Natural killer cell treated with Interleukin-12 subunit alpha and Interleukin-12 subunit beta and Interleukin-15 and Interleukin-18, amount 100 ng/mL, for 72 hours (primary cell): ENCODE results near the gene CDK1. TPM values are rescaled to one million over a fixed set of nuclear protein-coding genes. Genes with fewer than 3 reads are reported as not detected.

Source experiments
- ATAC-seq, 2 donors: fragments of 150-1000 bp; cut with Tn5 transposase in 1 of 2; sonication (Bioruptor Pico), chemical (Tn5 transposase) in 1 of 2; 2 replicates each; pipeline ENCODE4 v1.10.0; 2021
- DNase-seq: peaks from one replicate; pipeline ENCODE4 v3.0.0; 2022; ENCODE audit warnings: low spot score
- H3K27ac Mint-ChIP-seq, 2 donors: 1 replicate in 1 of 2; 2 replicates in 1 of 2; pipeline ENCODE4 v1.8.0; 2022; ENCODE audit warnings: mixed read lengths in 2 of 2, mild to moderate bottlenecking in 1 of 2, moderate library complexity in 1 of 2
- H3K27me3 Mint-ChIP-seq, 2 donors: 1 replicate in 1 of 2; 2 replicates in 1 of 2; pipeline ENCODE4 v1.8.0; 2022; ENCODE audit warnings: mixed read lengths in 2 of 2
- H3K36me3 Mint-ChIP-seq: one replicate; pipeline ENCODE4 v1.8.0; 2022; ENCODE audit warnings: mixed read lengths
- H3K4me1 Mint-ChIP-seq, 2 donors: 1 replicate in 1 of 2; 2 replicates in 1 of 2; pipeline ENCODE4 v1.8.0; 2022; ENCODE audit warnings: low read depth in 2 of 2, mixed read lengths in 2 of 2, mild to moderate bottlenecking in 1 of 2
- H3K4me3 Mint-ChIP-seq: one replicate; pipeline ENCODE4 v1.8.0; 2022; ENCODE audit warnings: mixed read lengths
- H3K9me3 Mint-ChIP-seq: 2 replicates; pipeline ENCODE4 v1.8.0; 2022; ENCODE audit warnings: mixed read lengths
- total RNA-seq, 2 donors: library from RNA; stranded (reverse); gene quantifications; one replicate each; pipeline ENCODE4 v1.2.3, GENCODE V29; 2022

CDK1 gene
- total RNA-seq, result 10 to 100 TPM; 52.9 to 61.1 TPM

- H3K4me3 Mint-ChIP-seq, result peak within 1 kb of the TSS; percentile 96
- peaks cover 8 to 25% of the 10 kb centered on the region in 2 donors for H3K4me1 Mint-ChIP-seq
- no peaks in the 10 kb centered on the region for H3K9me3 Mint-ChIP-seq
- H3K36me3 Mint-ChIP-seq, result peaks cover 12% of the 10 kb centered on the region
- ATAC-seq (peak; percentile 99), DNase-seq (peak; percentile 97)
- peaks cover 4 to 7% of the 10 kb centered on the region in 2 donors for H3K27me3 Mint-ChIP-seq
- H3K27ac Mint-ChIP-seq, result peak within 1 kb of the TSS; percentile 86 to 89
Observed at GRCh38 chr10:60778214-60778970, at the start of gene CDK1. TSS of gene CDK1 (plus strand) at chr10:60778478. CDS start at chr10:60780166, 1,688 bp downstream.

DNA sequence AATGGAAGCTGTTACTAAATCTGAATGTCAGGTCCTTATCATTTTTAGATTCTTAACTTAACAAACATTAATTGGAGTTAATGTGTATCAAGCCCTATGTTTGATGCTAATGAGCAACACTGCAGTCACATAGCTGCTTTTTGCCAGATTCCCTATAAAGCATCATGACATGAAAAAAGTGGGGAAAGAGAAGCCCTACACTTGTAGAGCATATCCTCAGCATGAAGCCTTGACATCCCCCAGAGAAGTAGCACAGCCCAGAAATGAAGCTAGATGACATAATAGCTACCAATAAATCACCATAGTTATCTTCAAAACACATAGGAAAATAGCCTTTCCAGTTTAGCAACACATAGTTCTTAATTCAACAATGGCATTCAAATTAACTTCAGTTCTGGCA lies 49.2 kb upstream of the CDK1 start:
- DNase-seq (no peak), ATAC-seq (no peak)
- no peaks in the 10 kb centered on the region for H3K9me3 Mint-ChIP-seq
- H3K4me1 Mint-ChIP-seq, result peaks cover 18 to 28% of the 10 kb centered on the region in 2 donors
- H3K27ac Mint-ChIP-seq, result peak overlapping the region; percentile 28 to 72
- no peak overlapping the region for H3K4me3 Mint-ChIP-seq
- no peaks in the 10 kb centered on the region for H3K36me3 Mint-ChIP-seq
- H3K27me3 Mint-ChIP-seq, result peaks cover 0 to 16% of the 10 kb centered on the region in 2 donors

GRCh38 chr10:60731134-60731885 lies 47.0 kb upstream of the CDK1 start:
- Mint-ChIP-seq H3K27ac (peak overlapping the region; percentile 40 to 65), H3K27me3 (peaks cover 0 to 9% of the 10 kb centered on the region in 2 donors), H3K9me3 (no peaks in the 10 kb centered on the region), H3K36me3 (no peaks in the 10 kb centered on the region), H3K4me3 (peak overlapping the region; percentile 89), H3K4me1 (peaks cover 18 to 28% of the 10 kb centered on the region in 2 donors)
- DNase-seq (no peak), ATAC-seq (peak in 1 of 2 donors; percentile 46)

- no peak for ATAC-seq
- peaks cover 0 to 9% of the 10 kb centered on the region in 2 donors for H3K27me3 Mint-ChIP-seq
- H3K4me1 Mint-ChIP-seq, result peaks cover 18 to 28% of the 10 kb centered on the region in 2 donors
- H3K27ac Mint-ChIP-seq, result peak overlapping the region; percentile 40 to 65
- no peak for DNase-seq
- H3K36me3 Mint-ChIP-seq, result no peaks in the 10 kb centered on the region
- H3K4me3 Mint-ChIP-seq, result peak overlapping the region; percentile 89
- H3K9me3 Mint-ChIP-seq, result no peaks in the 10 kb centered on the region
Observed at GRCh38 chr10:60732198-60732806, 46.0 kb upstream of the CDK1 start.

DNA sequence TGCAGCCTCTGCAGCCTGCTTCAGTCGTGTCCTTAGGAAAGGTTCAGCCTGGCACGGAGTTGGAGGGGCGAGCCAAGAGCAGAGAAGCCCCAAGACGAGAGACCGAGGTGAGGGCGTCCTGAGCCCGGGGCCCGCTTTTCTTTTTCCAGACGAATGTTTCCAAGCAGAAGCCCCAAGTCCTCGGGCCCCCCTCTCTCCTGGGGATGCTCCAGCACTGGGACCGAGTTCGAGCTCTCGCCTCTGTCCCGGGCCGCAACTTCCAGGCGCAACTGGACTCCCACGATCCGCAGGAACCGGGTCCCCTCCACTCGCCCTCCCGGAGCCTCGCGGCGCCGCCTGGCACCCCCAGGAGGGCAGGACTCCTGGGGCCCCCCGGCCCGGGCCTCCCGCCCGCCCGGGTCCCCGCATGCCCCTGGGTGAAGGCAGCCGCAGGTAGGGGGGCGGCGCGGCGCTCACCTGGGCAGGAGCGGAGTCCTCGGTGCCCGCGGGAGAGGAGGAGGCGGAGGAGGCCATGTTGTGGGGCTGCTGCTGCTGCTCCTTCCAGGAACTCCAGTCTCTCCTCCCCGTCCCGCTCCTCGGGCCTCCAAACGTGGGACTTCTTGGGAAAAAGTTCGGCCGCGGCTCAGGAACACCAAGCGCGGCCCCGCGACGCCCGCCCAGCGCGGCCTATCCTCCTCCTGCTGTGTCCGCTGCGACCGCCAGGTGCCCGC lies 45.3 kb upstream of the CDK1 start:
- DNase-seq (no peak), ATAC-seq (peak; percentile 47 to 77)
- Mint-ChIP-seq H3K27me3 (peaks cover 0 to 9% of the 10 kb centered on the region in 2 donors), H3K4me3 (peak overlapping the region; percentile 89), H3K9me3 (no peaks in the 10 kb centered on the region), H3K36me3 (no peaks in the 10 kb centered on the region), H3K27ac (peak overlapping the region; percentile 40 to 65), H3K4me1 (peaks cover 17 to 23% of the 10 kb centered on the region in 2 donors)

DNA sequence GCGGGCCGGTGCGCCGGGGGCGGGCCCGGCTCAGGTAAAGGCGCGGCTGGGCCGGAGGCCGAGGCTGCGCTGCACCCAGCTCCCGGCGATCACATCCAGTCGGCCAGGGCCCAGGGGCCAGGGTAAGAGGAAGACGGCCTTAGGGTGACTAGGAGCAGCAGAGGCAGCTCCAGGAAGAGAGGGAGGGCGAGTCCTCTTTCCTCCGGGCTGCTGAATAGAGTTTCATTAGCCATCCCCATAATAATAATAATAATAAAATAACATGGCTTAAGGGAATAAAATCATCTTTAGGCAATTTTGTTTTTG lies 44.8 kb upstream of the CDK1 start:
- peaks cover 15 to 21% of the 10 kb centered on the region in 2 donors for H3K4me1 Mint-ChIP-seq
- H3K27me3 Mint-ChIP-seq, result peaks cover 0 to 9% of the 10 kb centered on the region in 2 donors
- no peaks in the 10 kb centered on the region for H3K9me3 Mint-ChIP-seq
- ATAC-seq, result peak in 1 of 2 donors; percentile 71
- H3K36me3 Mint-ChIP-seq, result no peaks in the 10 kb centered on the region
- DNase-seq, result no peak
- peak overlapping the region; percentile 11 for H3K4me3 Mint-ChIP-seq
- no peak overlapping the region for H3K27ac Mint-ChIP-seq

DNA sequence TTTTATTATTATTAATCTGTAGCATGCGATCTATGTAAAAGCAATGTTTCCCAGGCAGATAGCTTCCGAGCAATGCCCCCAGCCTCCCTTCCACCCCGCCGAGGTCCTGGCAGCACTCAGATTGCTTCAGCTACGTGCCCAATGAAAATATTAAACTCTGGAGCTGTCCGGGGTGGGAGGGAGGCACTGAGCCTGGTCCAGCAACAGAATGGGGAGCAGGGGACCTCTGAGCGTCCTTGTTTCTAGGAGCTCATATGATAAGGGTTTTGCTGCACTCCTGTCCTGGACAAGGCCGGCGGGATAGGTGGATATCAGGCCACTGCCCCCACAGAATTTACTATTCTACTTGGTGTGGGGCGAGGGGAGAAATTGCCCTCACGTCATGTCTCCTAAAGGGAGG lies 44.5 kb upstream of the CDK1 start:
- DNase-seq, result no peak
- ATAC-seq, result no peak
- no peaks in the 10 kb centered on the region for H3K9me3 Mint-ChIP-seq
- H3K36me3 Mint-ChIP-seq, result no peaks in the 10 kb centered on the region
- H3K27ac Mint-ChIP-seq, result no peak overlapping the region
- peaks cover 15 to 20% of the 10 kb centered on the region in 2 donors for H3K4me1 Mint-ChIP-seq
- H3K27me3 Mint-ChIP-seq, result peaks cover 0 to 9% of the 10 kb centered on the region in 2 donors
- no peak overlapping the region for H3K4me3 Mint-ChIP-seq

DNA sequence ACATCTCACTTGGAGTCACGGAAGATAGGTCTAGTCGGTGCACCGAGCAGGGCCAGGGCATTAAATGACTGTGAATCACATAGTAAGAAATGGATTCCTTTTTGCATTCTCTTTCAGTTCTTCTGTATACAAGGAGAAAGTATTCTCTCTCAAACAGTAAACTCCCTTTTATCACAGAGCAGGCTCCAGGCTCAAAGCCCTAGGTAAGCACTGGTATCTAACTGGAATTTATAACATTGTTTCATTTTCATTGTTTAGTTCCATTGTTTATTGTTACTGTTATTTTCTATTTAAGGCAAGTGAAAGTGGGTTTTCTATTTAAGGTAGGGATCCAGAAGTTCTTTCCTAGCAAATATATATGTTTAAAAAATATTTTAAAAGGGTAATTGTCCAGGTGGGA lies 44.1 kb upstream of the CDK1 start:
- DNase-seq, result no peak
- Mint-ChIP-seq H3K36me3 (no peaks in the 10 kb centered on the region), H3K4me3 (no peak overlapping the region), H3K9me3 (no peaks in the 10 kb centered on the region), H3K27ac (no peak overlapping the region), H3K4me1 (peaks cover 15 to 16% of the 10 kb centered on the region in 2 donors), H3K27me3 (peaks cover 0 to 9% of the 10 kb centered on the region in 2 donors)
- no peak for ATAC-seq

- H3K4me3 Mint-ChIP-seq, result no peak overlapping the region
- H3K27me3 Mint-ChIP-seq, result peaks cover 0 to 11% of the 10 kb centered on the region in 2 donors
- DNase-seq (no peak), ATAC-seq (no peak)
- H3K27ac Mint-ChIP-seq, result no peak overlapping the region
- H3K9me3 Mint-ChIP-seq, result no peaks in the 10 kb centered on the region
- peaks cover 15 to 16% of the 10 kb centered on the region in 2 donors for H3K4me1 Mint-ChIP-seq
- no peaks in the 10 kb centered on the region for H3K36me3 Mint-ChIP-seq
Observed at GRCh38 chr10:60735244-60735643, 43.0 kb upstream of the CDK1 start.

- Mint-ChIP-seq H3K9me3 (no peaks in the 10 kb centered on the region), H3K27me3 (peaks cover 8 to 10% of the 10 kb centered on the region in 2 donors), H3K4me1 (peaks cover 4% of the 10 kb centered on the region in 2 donors), H3K36me3 (no peaks in the 10 kb centered on the region), H3K27ac (no peak overlapping the region), H3K4me3 (no peak overlapping the region)
- no peak for ATAC-seq
- no peak for DNase-seq
Observed at GRCh38 chr10:60737242-60737641, 41.0 kb upstream of the CDK1 start.

DNA sequence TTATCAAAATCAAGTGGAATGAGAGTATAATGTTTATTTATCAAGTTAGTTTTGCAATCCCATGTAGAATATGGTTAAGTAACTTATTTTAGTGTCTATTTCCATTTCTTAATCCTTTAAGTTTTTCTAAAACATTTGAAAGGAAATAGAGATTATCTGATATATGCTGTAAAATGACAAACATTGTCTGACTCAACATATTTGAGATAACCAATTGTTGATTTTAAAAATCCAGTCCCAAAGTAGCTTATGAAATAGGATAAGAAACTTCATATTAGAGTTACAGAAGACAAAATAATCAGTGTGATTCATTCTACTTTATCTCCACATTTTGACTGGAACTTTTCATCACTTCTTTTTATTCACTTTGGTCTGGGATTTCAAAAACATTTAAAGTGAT lies 38.7 kb upstream of the CDK1 start:
- H3K27me3 Mint-ChIP-seq, result peaks cover 13 to 18% of the 10 kb centered on the region in 2 donors
- no peak overlapping the region for H3K4me3 Mint-ChIP-seq
- no peak overlapping the region for H3K27ac Mint-ChIP-seq
- H3K4me1 Mint-ChIP-seq, result no peaks in the 10 kb centered on the region
- DNase-seq, result no peak
- no peaks in the 10 kb centered on the region for H3K36me3 Mint-ChIP-seq
- no peak for ATAC-seq
- H3K9me3 Mint-ChIP-seq, result no peaks in the 10 kb centered on the region

- H3K36me3 Mint-ChIP-seq, result no peaks in the 10 kb centered on the region
- H3K27ac Mint-ChIP-seq, result no peak overlapping the region
- ATAC-seq, result no peak
- H3K4me1 Mint-ChIP-seq, result no peaks in the 10 kb centered on the region
- no peak overlapping the region for H3K4me3 Mint-ChIP-seq
- H3K9me3 Mint-ChIP-seq, result no peaks in the 10 kb centered on the region
- DNase-seq, result no peak
- H3K27me3 Mint-ChIP-seq, result peaks cover 14 to 18% of the 10 kb centered on the region in 2 donors
Observed at GRCh38 chr10:60742512-60742911, 35.8 kb upstream of the CDK1 start.

- H3K27me3 Mint-ChIP-seq, result peaks cover 11 to 23% of the 10 kb centered on the region in 2 donors
- ATAC-seq (no peak), DNase-seq (no peak)
- no peak overlapping the region for H3K27ac Mint-ChIP-seq
- H3K9me3 Mint-ChIP-seq, result no peaks in the 10 kb centered on the region
- H3K4me3 Mint-ChIP-seq, result no peak overlapping the region
- no peaks in the 10 kb centered on the region for H3K36me3 Mint-ChIP-seq
- H3K4me1 Mint-ChIP-seq, result no peaks in the 10 kb centered on the region
Observed at GRCh38 chr10:60747817-60748469, 30.3 kb upstream of the CDK1 start.
